Tibial artery (tissue), 4 donors: Measurements from ENCODE around the gene NFIA.

Experiments used
- DNase-seq, 2 donors: peaks; one replicate each; pipeline ENCODE4 v3.0.0-alpha.2; 2019
- H3K27ac ChIP-seq, 2 donors: fragments of 200-600 bp; sonication (generic) in 1 of 2; 1 replicate in 1 of 2; 2 replicates in 1 of 2; pipeline ENCODE4 v1.5.1; 2018 to 2019; ENCODE audit warnings: mild to moderate bottlenecking in 1 of 2
- H3K27me3 ChIP-seq, 2 donors: fragments of 200-600 bp; sonication (generic) in 1 of 2; one replicate each; pipeline versions ENCODE4 v1.5.1 to v1.6.0; 2016 to 2019
- H3K36me3 ChIP-seq, 3 donors: fragments of 200-600 bp; sonication (generic) in 2 of 3; one replicate each; pipeline ENCODE4 v1.5.1; 2016 to 2019; ENCODE audit warnings: mild to moderate bottlenecking in 2 of 3
- H3K4me1 ChIP-seq, 4 donors: fragments of 200-600 bp; sonication (generic) in 2 of 4; 1 replicate in 3 of 4; 2 replicates in 1 of 4; pipeline ENCODE4 v1.5.1; 2016 to 2019
- H3K4me3 ChIP-seq, 2 donors: fragments of 200-600 bp; sonication (generic) in 1 of 2; 1 replicate in 1 of 2; 2 replicates in 1 of 2; pipeline ENCODE4 v1.5.1; 2018 to 2019; ENCODE audit warnings: mild to moderate bottlenecking in 2 of 2
- H3K9me3 ChIP-seq, 3 donors: fragments of 200-600 bp; sonication (generic) in 1 of 3; one replicate each; pipeline ENCODE4 v1.5.1; 2016 to 2019
- CTCF ChIP-seq, 2 experiments: fragments of 200-600 bp in 1 of 2; fragments of 450-650 bp in 1 of 2; IDR thresholded peaks; one replicate each; pipeline ENCODE4 v1.5.1; 2017 to 2019; ENCODE audit warnings: antibody characterized with exemption in 2 of 2, mild to moderate bottlenecking in 1 of 2, moderate library complexity in 1 of 2
- intact Hi-C: fragments of 100-400 bp; cut with DNase I; formaldehyde crosslinking; loops from one replicate; pipeline ENCODE4 v1.15.0; 2023; ENCODE audit warnings: low total_unique reads

Gene NFIA

GRCh38 chr1:61202854-61203598 lies 120.7 kb downstream of the NFIA start:
- Histone ChIP-seq H3K27ac (peak overlapping the region; percentile 36 to 58), H3K4me1 (peaks cover 0 to 58% (median 11%) of the 10 kb centered on the region in 4 donors), H3K4me3 (peak overlapping the region in 1 of 2 donors; percentile 38), H3K36me3 (no peaks in the 10 kb centered on the region), H3K9me3 (no peaks in the 10 kb centered on the region), H3K27me3 (no peaks in the 10 kb centered on the region)
- no peak for DNase-seq
- intact Hi-C loops = no loop called here
- TF ChIP-seq CTCF (IDR thresholded peaks at IDR 0.05) = no peak

- intact Hi-C loops = no loop called here
- Histone ChIP-seq H3K4me1 (peaks cover 0 to 59% (median 20%) of the 10 kb centered on the region in 4 donors), H3K36me3 (no peaks in the 10 kb centered on the region), H3K9me3 (no peaks in the 10 kb centered on the region), H3K4me3 (no peak overlapping the region), H3K27ac (no peak overlapping the region), H3K27me3 (no peaks in the 10 kb centered on the region)
- DNase-seq = no peak
- no peak for TF ChIP-seq CTCF (IDR thresholded peaks at IDR 0.05)
Measured at GRCh38 chr1:61204528-61204927, 122.2 kb downstream of the NFIA start.

GRCh38 chr1:61207416-61207815 lies 125.1 kb downstream of the NFIA start:
- no peaks in the 10 kb centered on the region for H3K27me3 ChIP-seq
- H3K36me3 ChIP-seq = no peaks in the 10 kb centered on the region
- peaks cover 0 to 69% (median 34%) of the 10 kb centered on the region in 4 donors for H3K4me1 ChIP-seq
- no peak overlapping the region for H3K4me3 ChIP-seq
- no peak for DNase-seq
- TF ChIP-seq CTCF (IDR thresholded peaks at IDR 0.05) = no peak
- H3K9me3 ChIP-seq = no peaks in the 10 kb centered on the region
- intact Hi-C loops = no loop called here
- H3K27ac ChIP-seq = no peak overlapping the region

- H3K4me1 ChIP-seq = peaks cover 0 to 76% (median 33%) of the 10 kb centered on the region in 4 donors
- H3K9me3 ChIP-seq = no peaks in the 10 kb centered on the region
- no peaks in the 10 kb centered on the region for H3K27me3 ChIP-seq
- no peaks in the 10 kb centered on the region for H3K36me3 ChIP-seq
- TF ChIP-seq CTCF (IDR thresholded peaks at IDR 0.05) = no peak
- no peak for DNase-seq
- peak overlapping the region; percentile 42 to 50 for H3K27ac ChIP-seq
- no peak overlapping the region for H3K4me3 ChIP-seq
- intact Hi-C loops = no loop called here
Measured at GRCh38 chr1:61208172-61208571, 125.8 kb downstream of the NFIA start.

GRCh38 chr1:61208831-61209230 lies 126.5 kb downstream of the NFIA start:
- no peaks in the 10 kb centered on the region for H3K36me3 ChIP-seq
- no peak overlapping the region for H3K4me3 ChIP-seq
- peaks cover 0 to 76% (median 31%) of the 10 kb centered on the region in 4 donors for H3K4me1 ChIP-seq
- H3K27me3 ChIP-seq = no peaks in the 10 kb centered on the region
- no peak for DNase-seq
- H3K9me3 ChIP-seq = no peaks in the 10 kb centered on the region
- peak overlapping the region; percentile 42 to 50 for H3K27ac ChIP-seq
- intact Hi-C loops = no loop called here
- TF ChIP-seq CTCF (IDR thresholded peaks at IDR 0.05) = no peak
